ENCODE data around the gene LPP. TPM values are rescaled to one million over a fixed set of nuclear protein-coding genes. Genes with fewer than 3 reads are reported as not detected.

The LPP gene
- polyA plus RNA-seq, 1 experiment: 76.3 TPM

DNA sequence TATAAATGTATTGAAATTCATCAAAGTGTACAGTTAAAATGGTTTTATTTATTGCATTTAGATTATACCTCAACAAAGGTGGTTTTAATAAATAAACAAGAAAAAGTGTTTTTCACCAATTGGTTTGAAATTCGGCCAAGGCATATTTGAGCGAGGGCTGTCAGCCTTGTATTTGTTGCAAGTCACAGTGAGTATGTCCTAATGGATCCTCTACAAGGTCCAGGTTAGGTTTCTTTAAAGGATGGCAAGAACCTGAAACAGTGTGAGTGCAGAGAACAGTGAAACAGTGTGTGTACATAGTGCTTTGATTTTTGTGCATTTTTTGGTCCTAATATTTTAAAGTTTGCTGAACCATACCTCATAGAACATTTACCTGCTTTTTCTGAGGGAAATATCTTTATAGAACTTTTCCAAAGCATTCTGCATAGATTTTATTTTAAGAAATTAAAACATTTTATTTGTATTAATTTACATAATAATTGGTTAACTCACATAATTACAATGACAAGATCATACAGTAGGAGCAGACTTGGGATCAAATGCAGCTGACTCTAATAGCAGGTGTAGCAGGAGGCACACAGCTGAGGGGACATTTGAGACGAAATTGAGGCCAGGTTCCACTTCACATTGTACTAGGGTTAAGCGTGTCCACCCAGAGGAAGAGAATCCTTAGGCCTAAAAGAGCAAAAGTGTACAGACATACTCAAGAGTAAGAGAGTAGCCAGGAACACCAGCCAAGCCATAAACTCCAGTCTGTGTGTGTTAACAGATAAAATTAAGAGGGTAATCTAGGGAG, 589.0 kb downstream of the LPP start:
- Histone ChIP-seq H3K4me3 (ENCODE audit: low read depth, low read length) (no peak overlapping the region), H3K9me3 (ENCODE audit: control insufficient read depth, insufficient read depth, low read length) (no peaks in the 10 kb centered on the region), H3K27ac (ENCODE audit: low read depth, low read length) (no peak overlapping the region), H3K27me3 (ENCODE audit: control insufficient read depth, insufficient read depth, low read length) (no peaks in the 10 kb centered on the region)
- TF ChIP-seq, protein P1, sequence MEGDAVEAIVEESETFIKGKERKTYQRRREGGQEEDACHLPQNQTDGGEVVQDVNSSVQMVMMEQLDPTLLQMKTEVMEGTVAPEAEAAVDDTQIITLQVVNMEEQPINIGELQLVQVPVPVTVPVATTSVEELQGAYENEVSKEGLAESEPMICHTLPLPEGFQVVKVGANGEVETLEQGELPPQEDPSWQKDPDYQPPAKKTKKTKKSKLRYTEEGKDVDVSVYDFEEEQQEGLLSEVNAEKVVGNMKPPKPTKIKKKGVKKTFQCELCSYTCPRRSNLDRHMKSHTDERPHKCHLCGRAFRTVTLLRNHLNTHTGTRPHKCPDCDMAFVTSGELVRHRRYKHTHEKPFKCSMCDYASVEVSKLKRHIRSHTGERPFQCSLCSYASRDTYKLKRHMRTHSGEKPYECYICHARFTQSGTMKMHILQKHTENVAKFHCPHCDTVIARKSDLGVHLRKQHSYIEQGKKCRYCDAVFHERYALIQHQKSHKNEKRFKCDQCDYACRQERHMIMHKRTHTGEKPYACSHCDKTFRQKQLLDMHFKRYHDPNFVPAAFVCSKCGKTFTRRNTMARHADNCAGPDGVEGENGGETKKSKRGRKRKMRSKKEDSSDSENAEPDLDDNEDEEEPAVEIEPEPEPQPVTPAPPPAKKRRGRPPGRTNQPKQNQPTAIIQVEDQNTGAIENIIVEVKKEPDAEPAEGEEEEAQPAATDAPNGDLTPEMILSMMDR (IDR thresholded peaks at IDR 0.05; ENCODE audit: low read depth, low read length): no peak
- POLR2A ChIA-PET: no interaction called here
- CTCF ChIA-PET: no interaction called here
- no peak for DNase-seq (ENCODE audit: low read depth, low spot score)

DNA sequence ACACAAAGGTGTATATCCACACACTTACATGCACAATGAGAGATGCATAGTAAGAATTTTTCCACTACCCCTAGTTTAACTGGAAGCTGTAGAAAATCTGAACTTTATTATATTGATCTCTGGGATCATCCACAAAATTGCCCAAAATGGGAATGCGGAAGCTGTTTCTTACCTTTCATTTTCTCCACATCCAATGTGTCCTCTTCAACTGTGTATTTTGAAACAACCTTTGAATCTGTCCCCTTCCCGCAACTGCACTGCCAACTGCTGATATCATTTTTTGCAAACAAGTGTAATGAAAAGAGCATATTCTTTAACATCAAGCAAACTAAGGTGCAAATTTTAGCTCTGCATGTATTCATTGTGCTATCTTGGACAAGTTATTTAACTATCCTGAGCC, 590.2 kb downstream of the LPP start:
- no peaks in the 10 kb centered on the region for H3K27me3 ChIP-seq (ENCODE audit: control insufficient read depth, insufficient read depth, low read length)
- ChIA-PET CTCF (interaction anchor here (0.7 to 1.4 kb wide), 2 partner anchors 1003 to 1004 kb away, joined by 3 read pairs; no protein-coding TSS in a partner anchor), POLR2A (no interaction called here)
- H3K27ac ChIP-seq (ENCODE audit: low read depth, low read length): no peak overlapping the region
- TF ChIP-seq, protein P1 (IDR thresholded peaks at IDR 0.05; ENCODE audit: low read depth, low read length): no peak
- no peaks in the 10 kb centered on the region for H3K9me3 ChIP-seq (ENCODE audit: control insufficient read depth, insufficient read depth, low read length)
- H3K4me3 ChIP-seq (ENCODE audit: low read depth, low read length): no peak overlapping the region
- no peak for DNase-seq (ENCODE audit: low read depth, low spot score)

DNA sequence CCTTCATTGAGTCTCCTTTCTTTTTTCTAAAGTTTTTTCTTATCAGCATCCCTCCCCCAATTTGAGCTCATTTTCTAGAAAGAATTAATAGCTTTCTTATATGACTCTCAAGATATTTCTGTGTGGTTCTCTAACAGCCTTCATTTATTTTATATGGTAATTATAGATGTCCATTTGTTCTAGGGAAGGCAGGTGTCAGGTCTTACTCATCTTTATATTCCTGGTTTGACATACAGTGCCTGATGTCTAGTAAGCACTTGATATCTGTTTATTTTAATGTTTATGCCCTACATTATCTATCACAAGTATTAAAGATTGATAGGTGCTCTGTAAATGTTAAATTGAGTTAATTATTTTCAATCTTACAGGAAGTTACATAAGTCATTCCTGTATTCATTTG, 591.1 kb downstream of the LPP start:
- Histone ChIP-seq H3K4me3 (ENCODE audit: low read depth, low read length) (no peak overlapping the region), H3K27me3 (ENCODE audit: control insufficient read depth, insufficient read depth, low read length) (no peaks in the 10 kb centered on the region), H3K27ac (ENCODE audit: low read depth, low read length) (no peak overlapping the region), H3K9me3 (ENCODE audit: control insufficient read depth, insufficient read depth, low read length) (no peaks in the 10 kb centered on the region)
- DNase-seq (ENCODE audit: low read depth, low spot score): no peak
- ChIA-PET CTCF (interaction anchor here (1.4 kb wide), 1 partner anchor 1005 kb away, joined by 3 read pairs; no protein-coding TSS in a partner anchor), POLR2A (no interaction called here)
- TF ChIP-seq, protein P1 (IDR thresholded peaks at IDR 0.05; ENCODE audit: low read depth, low read length): no peak

DNA sequence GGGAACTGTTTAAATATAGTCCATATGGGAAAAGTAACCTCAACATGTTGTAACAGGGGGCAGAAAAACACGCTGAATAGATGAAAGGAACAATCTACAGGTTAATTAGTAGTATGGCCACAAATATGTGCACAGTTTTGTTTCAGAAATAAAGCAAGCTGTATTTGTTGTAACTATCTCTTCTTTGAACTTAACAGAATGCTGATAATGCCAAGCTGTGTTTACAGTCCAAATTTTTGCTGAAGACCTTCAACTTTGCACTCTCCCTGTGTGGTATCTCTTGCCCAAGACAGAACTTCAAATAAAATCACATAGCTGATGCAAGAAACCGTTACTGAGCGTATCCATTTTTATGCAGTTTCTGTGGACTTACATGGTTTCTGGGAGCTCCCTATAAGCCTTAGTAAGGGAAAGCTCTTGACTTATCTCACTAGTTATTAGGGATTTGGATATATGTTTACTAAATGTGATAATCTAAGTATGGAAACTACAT, 592.4 kb downstream of the LPP start:
- POLR2A ChIA-PET: interaction anchor here (0.6 kb wide), 2 partner anchors 24 to 60 kb away, joined by 3 to 5 read pairs; no protein-coding TSS in a partner anchor
- no peak overlapping the region for H3K4me3 ChIP-seq (ENCODE audit: low read depth, low read length)
- no peak overlapping the region for H3K27ac ChIP-seq (ENCODE audit: low read depth, low read length)
- H3K9me3 ChIP-seq (ENCODE audit: control insufficient read depth, insufficient read depth, low read length): no peaks in the 10 kb centered on the region
- H3K27me3 ChIP-seq (ENCODE audit: control insufficient read depth, insufficient read depth, low read length): no peaks in the 10 kb centered on the region
- TF ChIP-seq, protein P1 (IDR thresholded peaks at IDR 0.05; ENCODE audit: low read depth, low read length): no peak
- CTCF ChIA-PET: interaction anchor here (1.3 kb wide), 1 partner anchor 208 kb away, joined by 9 read pairs; no protein-coding TSS in a partner anchor
- no peak for DNase-seq (ENCODE audit: low read depth, low spot score)

DNA sequence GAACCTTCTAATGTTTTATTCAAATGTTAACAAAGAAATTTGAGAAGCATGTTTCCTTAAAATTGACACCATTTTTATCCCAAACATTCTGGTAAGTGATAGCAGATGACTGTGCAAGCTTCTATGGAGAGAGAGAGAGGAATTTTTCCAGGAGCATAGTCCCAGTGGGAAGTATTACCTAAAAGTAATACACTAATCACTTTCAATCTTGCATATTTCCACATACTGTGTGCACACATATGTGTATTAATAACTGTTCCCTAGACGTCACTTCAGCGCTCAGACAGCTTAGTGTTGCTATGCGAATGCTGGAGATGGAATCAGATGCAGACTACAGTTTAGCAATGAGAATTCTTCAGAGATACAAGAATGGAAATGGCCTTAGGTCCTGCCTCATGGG, 593.5 kb downstream of the LPP start:
- Histone ChIP-seq H3K27ac (ENCODE audit: low read depth, low read length) (no peak overlapping the region), H3K9me3 (ENCODE audit: control insufficient read depth, insufficient read depth, low read length) (no peaks in the 10 kb centered on the region), H3K27me3 (ENCODE audit: control insufficient read depth, insufficient read depth, low read length) (no peaks in the 10 kb centered on the region), H3K4me3 (ENCODE audit: low read depth, low read length) (no peak overlapping the region)
- CTCF ChIA-PET: interaction anchor here (1.5 kb wide), 1 partner anchor 1008 kb away, joined by 4 read pairs; no protein-coding TSS in a partner anchor
- no peak for DNase-seq (ENCODE audit: low read depth, low spot score)
- TF ChIP-seq, protein P1 (IDR thresholded peaks at IDR 0.05; ENCODE audit: low read depth, low read length): no peak
- POLR2A ChIA-PET: no interaction called here
